Mesothelial cell of epicardium (in vitro differentiated cells): ENCODE results near the gene FOSL1. TPM values are rescaled to one million over a fixed set of nuclear protein-coding genes. Genes with fewer than 3 reads are reported as not detected.

Experiments used
- DNase-seq, 2 experiments: peaks; one replicate each; pipeline ENCODE4 v3.0.0; 2021; ENCODE audit warnings: low spot score in 2 of 2; ENCODE audit not compliant: unreplicated experiment in 2 of 2
- H3K27ac Mint-ChIP-seq: 2 replicates; pipeline ENCODE4 v1.8.0; 2021; ENCODE audit warnings: mixed read lengths
- H3K27me3 Mint-ChIP-seq: 2 replicates; pipeline ENCODE4 v1.8.0; 2021; ENCODE audit warnings: low read depth, mixed read lengths
- H3K36me3 Mint-ChIP-seq: 2 replicates; pipeline ENCODE4 v1.8.0; 2021; ENCODE audit warnings: mixed read lengths
- H3K4me1 Mint-ChIP-seq: 2 replicates; pipeline ENCODE4 v1.8.0; 2021; ENCODE audit warnings: mixed read lengths
- H3K4me3 Mint-ChIP-seq: 2 replicates; pipeline ENCODE4 v1.8.0; 2021; ENCODE audit warnings: mild to moderate bottlenecking, moderate library complexity, mixed read lengths
- H3K9me3 Mint-ChIP-seq: 2 replicates; pipeline ENCODE4 v1.8.0; 2021; ENCODE audit warnings: mixed read lengths
- CTCF ChIP-seq: fragments of 200-600 bp; sonication (generic); IDR thresholded peaks from one replicate; pipeline ENCODE4 v1.5.0; 2021; ENCODE audit warnings: antibody characterized with exemption; ENCODE audit not compliant: unreplicated experiment
- total RNA-seq: library from RNA; stranded (reverse); gene quantifications from 3 replicates; pipeline ENCODE4 v1.2.1, GENCODE V29; 2021

Gene FOSL1
- total RNA-seq, 1 donor from 2014 or later = 3.1 TPM

DNA sequence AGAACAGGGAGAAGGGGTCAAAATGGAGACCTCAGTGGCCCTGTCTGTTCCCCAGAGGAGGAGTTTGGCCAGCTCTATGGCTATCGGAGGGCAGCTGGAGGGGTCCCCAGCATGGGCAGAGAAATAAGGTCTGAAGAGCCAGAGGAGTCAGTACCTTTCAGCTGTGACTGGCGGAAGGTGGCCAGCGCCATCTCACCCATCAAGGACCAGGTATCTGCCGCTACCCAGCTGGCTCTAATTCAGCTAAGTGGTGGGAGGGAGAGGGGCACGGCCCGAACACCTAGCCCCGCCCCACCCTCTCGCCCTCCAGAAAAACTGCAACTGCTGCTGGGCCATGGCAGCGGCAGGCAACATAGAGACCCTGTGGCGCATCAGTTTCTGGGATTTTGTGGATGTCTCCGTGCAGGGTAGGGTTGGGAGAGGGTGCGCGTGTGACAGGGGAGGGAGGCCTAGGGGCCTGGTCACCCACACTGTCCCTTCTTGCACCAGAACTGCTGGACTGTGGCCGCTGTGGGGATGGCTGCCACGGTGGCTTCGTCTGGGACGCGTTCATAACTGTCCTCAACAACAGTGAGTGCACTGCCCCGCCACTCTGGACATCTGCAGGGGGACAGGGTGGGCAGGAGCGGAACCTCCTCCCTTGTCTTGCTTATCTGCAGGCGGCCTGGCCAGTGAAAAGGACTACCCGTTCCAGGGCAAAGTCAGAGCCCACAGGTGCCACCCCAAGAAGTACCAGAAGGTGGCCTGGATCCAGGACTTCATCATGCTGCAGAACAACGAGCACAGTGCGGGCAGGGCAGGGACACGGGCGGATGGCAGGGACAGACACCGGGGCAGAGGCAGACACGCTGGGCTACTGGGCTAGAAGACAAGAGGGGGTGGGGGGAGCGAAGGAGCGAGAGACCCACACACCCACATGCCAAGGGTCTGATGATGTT lies 17.8 kb downstream of the FOSL1 start:
- H3K27me3 Mint-ChIP-seq = no peaks in the 10 kb centered on the region
- H3K4me3 Mint-ChIP-seq = no peak overlapping the region
- peak in 1 of 2 experiments; percentile 13 for DNase-seq
- no peak overlapping the region for H3K27ac Mint-ChIP-seq
- H3K4me1 Mint-ChIP-seq = peaks cover 15% of the 10 kb centered on the region
- no peak for TF ChIP-seq CTCF
- no peaks in the 10 kb centered on the region for H3K9me3 Mint-ChIP-seq
- H3K36me3 Mint-ChIP-seq = peaks cover 16% of the 10 kb centered on the region

DNA sequence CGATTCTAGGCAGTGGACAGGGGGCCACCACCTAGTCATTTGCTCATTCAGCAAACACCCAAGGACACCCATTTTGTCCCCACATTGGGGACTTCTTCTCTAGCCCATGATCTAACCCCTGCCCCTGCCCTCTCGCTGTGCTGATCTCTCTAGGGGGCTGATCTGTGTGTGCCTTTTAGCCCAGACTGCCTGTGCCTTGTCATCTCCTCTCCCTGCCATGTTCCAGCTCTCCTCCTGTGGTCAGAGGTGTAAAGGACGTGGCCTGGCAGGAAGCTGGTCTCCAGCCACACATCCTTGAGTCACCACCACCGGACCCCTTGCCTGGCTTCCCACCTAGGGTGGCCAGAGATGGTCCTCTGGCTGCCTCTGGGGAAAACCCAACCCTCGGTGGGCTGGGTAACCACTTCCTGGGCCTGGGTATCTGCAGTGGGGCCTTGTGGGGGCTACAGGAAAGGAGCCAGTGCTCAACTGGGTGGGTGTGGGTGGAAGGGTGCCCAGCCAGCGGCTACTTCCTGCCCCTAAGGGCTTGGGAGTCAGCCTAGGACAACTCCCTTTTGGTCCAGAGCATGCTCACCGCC lies 19.3 kb downstream of the FOSL1 start:
- peaks cover 9% of the 10 kb centered on the region for H3K36me3 Mint-ChIP-seq
- no peaks in the 10 kb centered on the region for H3K9me3 Mint-ChIP-seq
- TF ChIP-seq CTCF = no peak
- peaks cover 4% of the 10 kb centered on the region for H3K4me1 Mint-ChIP-seq
- no peaks in the 10 kb centered on the region for H3K27me3 Mint-ChIP-seq
- H3K4me3 Mint-ChIP-seq = no peak overlapping the region
- H3K27ac Mint-ChIP-seq = no peak overlapping the region
- no peak for DNase-seq

DNA sequence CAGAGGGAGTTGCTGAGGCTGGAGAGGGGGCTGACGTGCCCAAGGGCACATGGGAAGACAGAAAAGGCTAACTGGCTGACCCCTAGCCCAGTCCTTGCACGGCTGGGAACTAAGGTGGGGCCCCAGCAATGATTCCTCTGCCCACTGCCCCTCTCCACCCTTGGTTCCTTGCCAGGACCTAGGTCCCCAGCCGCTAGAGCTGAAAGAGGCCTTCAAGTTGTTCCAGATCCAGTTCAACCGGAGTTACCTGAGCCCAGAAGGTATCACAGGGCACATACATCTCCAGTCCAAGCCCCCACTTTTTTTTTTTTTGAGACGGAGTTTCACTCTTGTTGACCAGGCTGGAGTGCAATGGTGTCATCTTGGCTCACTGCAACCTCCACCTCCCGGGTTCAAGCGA lies 20.2 kb downstream of the FOSL1 start:
- H3K27me3 Mint-ChIP-seq = no peaks in the 10 kb centered on the region
- no peak for TF ChIP-seq CTCF
- DNase-seq = no peak
- H3K4me1 Mint-ChIP-seq = peaks cover 4% of the 10 kb centered on the region
- H3K27ac Mint-ChIP-seq = no peak overlapping the region
- H3K36me3 Mint-ChIP-seq = peaks cover 5% of the 10 kb centered on the region
- H3K4me3 Mint-ChIP-seq = no peak overlapping the region
- no peaks in the 10 kb centered on the region for H3K9me3 Mint-ChIP-seq

- Mint-ChIP-seq H3K27me3 (no peaks in the 10 kb centered on the region), H3K4me1 (peaks cover 2% of the 10 kb centered on the region), H3K9me3 (no peaks in the 10 kb centered on the region), H3K4me3 (no peak within 1 kb of the TSS), H3K27ac (no peak within 1 kb of the TSS), H3K36me3 (peaks cover 3% of the 10 kb centered on the region)
- TF ChIP-seq CTCF = no peak
- no peak for DNase-seq
Measured at GRCh38 chr11:65879617-65880016, 20.6 kb downstream of the FOSL1 start, which contains the start of gene CTSW. CTSW (plus strand) TSS chr11:65879837; CDS start chr11:65879855, 18 bp downstream.

DNA sequence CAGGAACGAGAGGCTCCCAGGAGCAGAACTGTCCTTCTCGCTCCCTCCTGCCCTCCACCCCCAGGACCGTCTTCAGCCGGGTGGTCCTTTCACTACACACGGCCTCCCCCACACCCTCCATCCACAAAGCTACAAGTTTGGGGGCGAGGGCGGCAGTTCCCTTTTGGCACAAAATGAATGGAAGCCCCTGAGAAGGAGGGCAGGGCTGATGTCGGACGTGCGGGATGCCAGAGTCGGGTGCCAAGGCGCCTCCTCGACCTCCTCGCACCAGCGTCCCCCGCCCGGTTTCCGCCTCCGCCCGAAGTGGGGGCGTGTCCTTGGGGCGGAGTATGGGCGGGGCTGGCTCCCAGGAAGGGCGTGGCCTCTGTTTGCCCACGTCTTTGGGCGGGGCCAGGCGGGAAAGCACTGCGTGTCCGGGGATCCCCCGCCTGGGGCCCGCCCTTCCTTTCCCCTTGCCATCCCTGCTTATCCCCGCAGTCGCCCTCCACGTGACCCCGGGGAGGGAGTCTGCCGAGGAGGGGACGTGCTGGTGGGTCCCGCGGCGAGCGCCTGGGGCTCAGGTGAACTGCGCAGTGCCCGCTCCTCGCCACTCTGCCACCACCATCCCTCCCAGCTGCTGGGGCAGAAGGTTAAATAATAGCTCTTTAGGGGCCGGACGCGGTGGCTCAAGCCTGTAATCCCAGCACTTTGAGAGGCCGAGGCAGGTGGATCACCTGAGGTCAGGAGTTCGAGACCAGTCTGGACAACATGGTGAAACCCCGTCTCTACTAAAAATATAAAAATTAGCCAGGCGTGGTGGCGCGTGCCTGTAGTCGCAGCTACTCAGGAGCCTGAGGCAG lies 26.7 kb downstream of the FOSL1 start:
- DNase-seq = peak; percentile 92 to 98
- H3K4me3 Mint-ChIP-seq = peak overlapping the region; percentile 96
- H3K27ac Mint-ChIP-seq = peak overlapping the region; percentile 97
- H3K27me3 Mint-ChIP-seq = no peaks in the 10 kb centered on the region
- no peaks in the 10 kb centered on the region for H3K9me3 Mint-ChIP-seq
- H3K4me1 Mint-ChIP-seq = peaks cover 20% of the 10 kb centered on the region
- peaks cover 5% of the 10 kb centered on the region for H3K36me3 Mint-ChIP-seq
- no peak for TF ChIP-seq CTCF
